GM13977 (cell line): Measurements from ENCODE around the gene OGDH.
"Not testable (repeated sequence)": the region's sequence is repeated elsewhere in the genome, so short reads cannot be mapped to it uniquely, and the experiment has no call there.

Experiments used
- DNase-seq: peaks from one replicate; pipeline ENCODE4 v3.0.0; 2012; ENCODE audit warnings: low spot score
- CTCF ChIP-seq: IDR thresholded peaks from 2 replicates; pipeline ENCODE4 v1.5.1; 2012; ENCODE audit warnings: mild to moderate bottlenecking, control low read depth; ENCODE audit not compliant: insufficient read depth; ENCODE audit errors: extremely low read depth, missing control alignments
- in situ Hi-C: fragments of 300-500 bp; cut with MboI; formaldehyde crosslinking; loops from one replicate; pipeline ENCODE4 v1.12.0; 2022; ENCODE audit warnings: low sequenced_read_pairs, low pct_unique_long_range_greater_than_20kb, mixed read lengths, inconsistent platforms; ENCODE audit not compliant: unreplicated experiment

OGDH gene

GRCh38 chr7:44727158-44727936 lies 120.9 kb downstream of the OGDH start:
- DNase-seq, result no peak
- TF ChIP-seq CTCF, result no peak
- in situ Hi-C loops, result no loop called here

- DNase-seq, result no peak
- TF ChIP-seq CTCF, result no peak
- in situ Hi-C loops, result no loop called here
These were observed 121.5 kb downstream of the OGDH start for GRCh38 chr7:44727937-44728262.

DNA sequence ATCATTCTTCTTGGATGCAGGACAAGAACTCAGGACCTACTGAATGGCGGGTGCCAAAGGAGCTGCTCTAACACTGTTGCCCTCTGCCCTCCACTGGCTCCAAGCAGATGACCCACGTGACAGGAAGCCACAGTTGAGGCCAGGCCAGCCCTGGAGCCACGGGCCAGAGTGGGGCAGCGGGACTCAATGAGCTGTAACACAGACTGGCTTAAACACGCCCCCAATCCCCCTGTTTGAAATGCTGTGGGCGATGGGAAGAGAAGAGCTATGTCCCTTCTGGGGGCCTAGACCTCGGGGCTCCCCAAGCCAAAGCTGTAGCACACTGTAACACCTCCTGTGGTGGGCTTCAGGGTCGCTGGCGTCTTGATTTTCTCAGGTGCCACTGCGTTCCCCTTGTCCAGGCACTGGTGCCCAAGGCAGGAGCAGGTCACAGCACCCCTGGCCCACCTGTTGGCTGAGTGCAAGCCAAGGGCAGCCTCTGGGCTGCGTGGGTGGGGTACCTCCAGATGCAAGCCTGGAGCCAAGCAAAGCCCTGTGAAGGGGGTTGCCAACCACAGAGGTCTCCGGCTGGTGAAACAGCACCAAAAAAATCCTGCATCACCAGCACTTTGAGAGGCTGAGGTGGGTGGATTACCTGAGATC lies 123.6 kb downstream of the OGDH start:
- in situ Hi-C loops, result no loop called here
- no peak for TF ChIP-seq CTCF
- DNase-seq, result no peak

- DNase-seq, in situ Hi-C loops: not testable (repeated sequence)
These were observed 126.5 kb downstream of the OGDH start for GRCh38 chr7:44732971-44733370.

DNA sequence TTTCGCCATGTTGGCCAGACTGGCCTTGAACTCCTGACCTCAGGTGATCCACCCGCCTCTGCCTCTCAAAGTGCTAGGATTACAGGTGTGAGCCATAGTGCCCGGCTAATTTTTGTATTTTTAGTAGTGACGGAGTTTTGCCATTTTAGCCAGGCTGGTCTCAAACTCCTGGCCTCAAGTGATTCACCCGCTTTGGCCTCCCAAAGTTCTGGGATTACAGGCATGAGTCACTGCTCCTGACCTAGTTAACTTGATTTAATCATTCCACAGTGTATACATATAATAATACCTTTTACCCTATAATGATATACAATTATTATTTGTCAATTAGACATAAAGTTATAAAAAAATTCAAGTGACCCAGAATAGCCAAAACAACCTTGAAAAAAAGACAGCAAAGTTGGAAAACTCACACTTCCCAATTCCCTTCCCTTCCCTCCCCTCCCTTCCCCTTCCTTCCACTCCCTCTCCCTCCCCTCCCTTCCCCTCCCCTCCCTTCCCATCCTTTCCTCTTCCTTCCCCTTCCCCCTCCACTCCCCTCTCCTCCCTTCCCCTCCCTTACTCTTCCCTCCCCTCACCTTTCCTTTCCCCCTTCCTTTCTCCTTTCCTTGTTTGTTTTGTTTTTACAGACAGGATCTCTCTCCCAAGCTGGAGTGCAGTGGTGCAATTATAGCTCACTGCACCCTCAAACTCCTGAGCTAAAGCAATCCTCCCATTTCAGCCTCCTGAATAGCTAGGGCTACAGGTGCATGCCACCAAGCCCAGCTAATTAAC lies 127.5 kb downstream of the OGDH start:
- in situ Hi-C loops, result no loop called here
- no peak for TF ChIP-seq CTCF
- DNase-seq, result no peak

GRCh38 chr7:44735403-44736165 lies 129.2 kb downstream of the OGDH start:
- no peak for DNase-seq

More at GRCh38 chr7:44735403-44736165, 129.2 kb downstream of the OGDH start:
- in situ Hi-C loops, result no loop called here
- TF ChIP-seq CTCF, result no peak
